ENCODE data around the gene PSTPIP2. TPM values are rescaled to one million over a fixed set of nuclear protein-coding genes. Genes with fewer than 3 reads are reported as not detected.

The PSTPIP2 gene
- total and polyA plus RNA-seq, 2 of the 13 experiments (the other 11 are each of a cell fraction or from before 2014, with no cell fraction given), result 0.25 to 0.27 TPM

DNA sequence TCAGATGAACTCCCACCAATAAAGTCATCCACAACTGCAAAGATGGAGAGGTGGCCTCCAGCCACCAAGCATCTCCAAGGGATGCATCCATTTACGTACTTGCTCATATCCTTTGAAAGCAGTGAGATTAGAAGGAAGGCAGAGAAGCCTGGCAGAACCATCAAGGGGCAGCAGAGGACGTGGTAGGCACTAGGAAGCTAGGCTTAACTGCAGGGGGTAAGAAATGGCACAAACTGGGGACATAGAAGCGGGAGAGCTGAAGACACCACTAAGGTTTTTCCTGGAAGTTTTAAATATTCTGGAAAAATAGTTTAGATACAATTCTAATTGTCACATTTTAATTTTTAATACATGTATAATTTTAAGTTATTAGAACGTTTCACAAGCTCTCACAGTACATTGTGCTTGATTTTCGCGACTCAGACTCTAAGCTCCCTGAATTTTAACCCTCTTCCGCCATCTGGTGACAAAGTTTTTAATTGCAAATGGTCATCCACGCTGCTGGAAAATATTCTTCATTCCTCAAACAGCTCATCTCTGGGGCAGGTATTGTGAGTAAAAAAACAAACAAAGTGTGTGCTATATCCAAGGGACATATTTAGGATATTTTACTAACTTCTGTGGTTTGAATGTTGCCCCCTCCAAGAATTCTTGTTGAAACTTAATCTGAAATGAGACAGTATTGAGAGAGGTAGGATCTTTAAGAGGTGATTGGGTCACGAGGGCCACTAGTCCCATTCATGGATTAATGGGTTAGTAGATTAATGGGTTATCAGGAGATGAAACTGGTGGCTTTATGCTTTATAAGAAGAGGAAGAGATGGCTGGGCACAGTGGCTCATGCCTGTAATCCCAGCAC is 1.6 kb upstream of the PSTPIP2 start (continued):
- no peak for TF ChIP-seq ZFP36L1 (CRISPR knock-in tag; IDR thresholded peaks at IDR 0.05)
- TF ChIP-seq, protein P1, sequence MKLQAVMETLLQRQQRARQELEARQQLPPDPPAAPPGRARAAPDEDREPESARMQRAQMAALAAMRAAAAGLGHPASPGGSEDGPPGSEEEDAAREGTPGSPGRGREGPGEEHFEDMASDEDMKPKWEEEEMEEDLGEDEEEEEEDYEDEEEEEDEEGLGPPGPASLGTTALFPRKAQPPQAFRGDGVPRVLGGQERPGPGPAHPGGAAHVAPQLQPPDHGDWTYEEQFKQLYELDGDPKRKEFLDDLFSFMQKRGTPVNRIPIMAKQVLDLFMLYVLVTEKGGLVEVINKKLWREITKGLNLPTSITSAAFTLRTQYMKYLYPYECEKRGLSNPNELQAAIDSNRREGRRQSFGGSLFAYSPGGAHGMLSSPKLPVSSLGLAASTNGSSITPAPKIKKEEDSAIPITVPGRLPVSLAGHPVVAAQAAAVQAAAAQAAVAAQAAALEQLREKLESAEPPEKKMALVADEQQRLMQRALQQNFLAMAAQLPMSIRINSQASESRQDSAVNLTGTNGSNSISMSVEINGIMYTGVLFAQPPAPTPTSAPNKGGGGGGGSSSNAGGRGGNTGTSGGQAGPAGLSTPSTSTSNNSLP (IDR thresholded peaks at IDR 0.05; ENCODE audit: low read depth, low read length), result 0 out of 2 replicates have a peak, but pooled peaks have one; percentile 25
- TF ChIP-seq ZNF337 (CRISPR knock-in tag; IDR thresholded peaks at IDR 0.05; ENCODE audit: borderline replicate concordance, low read depth), result no peak
- no peak for TF ChIP-seq DR1 (CRISPR knock-in tag; IDR thresholded peaks at IDR 0.05)
- TF ChIP-seq MIXL1 (CRISPR knock-in tag; IDR thresholded peaks at IDR 0.05), result peak; percentile 48; the same call in 1 of the 2 replicates
- TF ChIP-seq ZNF143 (CRISPR knock-in tag; IDR thresholded peaks at IDR 0.05), result no peak
- TF ChIP-seq MAFK (conservative IDR thresholded peaks at IDR 0.05 in 1 of 2, IDR thresholded peaks at IDR 0.05 in 1 of 2; ENCODE audit: low read length in 2 of 2), result no peak
- TF ChIP-seq, protein P2, sequence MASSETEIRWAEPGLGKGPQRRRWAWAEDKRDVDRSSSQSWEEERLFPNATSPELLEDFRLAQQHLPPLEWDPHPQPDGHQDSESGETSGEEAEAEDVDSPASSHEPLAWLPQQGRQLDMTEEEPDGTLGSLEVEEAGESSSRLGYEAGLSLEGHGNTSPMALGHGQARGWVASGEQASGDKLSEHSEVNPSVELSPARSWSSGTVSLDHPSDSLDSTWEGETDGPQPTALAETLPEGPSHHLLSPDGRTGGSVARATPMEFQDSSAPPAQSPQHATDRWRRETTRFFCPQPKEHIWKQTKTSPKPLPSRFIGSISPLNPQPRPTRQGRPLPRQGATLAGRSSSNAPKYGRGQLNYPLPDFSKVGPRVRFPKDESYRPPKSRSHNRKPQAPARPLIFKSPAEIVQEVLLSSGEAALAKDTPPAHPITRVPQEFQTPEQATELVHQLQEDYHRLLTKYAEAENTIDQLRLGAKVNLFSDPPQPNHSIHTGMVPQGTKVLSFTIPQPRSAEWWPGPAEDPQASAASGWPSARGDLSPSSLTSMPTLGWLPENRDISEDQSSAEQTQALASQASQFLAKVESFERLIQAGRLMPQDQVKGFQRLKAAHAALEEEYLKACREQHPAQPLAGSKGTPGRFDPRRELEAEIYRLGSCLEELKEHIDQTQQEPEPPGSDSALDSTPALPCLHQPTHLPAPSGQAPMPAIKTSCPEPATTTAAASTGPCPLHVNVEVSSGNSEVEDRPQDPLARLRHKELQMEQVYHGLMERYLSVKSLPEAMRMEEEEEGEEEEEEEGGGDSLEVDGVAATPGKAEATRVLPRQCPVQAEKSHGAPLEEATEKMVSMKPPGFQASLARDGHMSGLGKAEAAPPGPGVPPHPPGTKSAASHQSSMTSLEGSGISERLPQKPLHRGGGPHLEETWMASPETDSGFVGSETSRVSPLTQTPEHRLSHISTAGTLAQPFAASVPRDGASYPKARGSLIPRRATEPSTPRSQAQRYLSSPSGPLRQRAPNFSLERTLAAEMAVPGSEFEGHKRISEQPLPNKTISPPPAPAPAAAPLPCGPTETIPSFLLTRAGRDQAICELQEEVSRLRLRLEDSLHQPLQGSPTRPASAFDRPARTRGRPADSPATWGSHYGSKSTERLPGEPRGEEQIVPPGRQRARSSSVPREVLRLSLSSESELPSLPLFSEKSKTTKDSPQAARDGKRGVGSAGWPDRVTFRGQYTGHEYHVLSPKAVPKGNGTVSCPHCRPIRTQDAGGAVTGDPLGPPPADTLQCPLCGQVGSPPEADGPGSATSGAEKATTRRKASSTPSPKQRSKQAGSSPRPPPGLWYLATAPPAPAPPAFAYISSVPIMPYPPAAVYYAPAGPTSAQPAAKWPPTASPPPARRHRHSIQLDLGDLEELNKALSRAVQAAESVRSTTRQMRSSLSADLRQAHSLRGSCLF (CRISPR knock-in tag; IDR thresholded peaks at IDR 0.05; ENCODE audit: borderline replicate concordance), result no peak
- no peak for TF ChIP-seq IRX3 (CRISPR knock-in tag; IDR thresholded peaks at IDR 0.05; ENCODE audit: borderline replicate concordance, low read depth)
- TF ChIP-seq KAT2B (IDR thresholded peaks at IDR 0.05; ENCODE audit: borderline replicate concordance, low read depth, low read length), result no peak
- TF ChIP-seq YEATS2 (CRISPR knock-in tag; IDR thresholded peaks at IDR 0.05; ENCODE audit: borderline replicate concordance), result no peak
- TF ChIP-seq, protein P3, sequence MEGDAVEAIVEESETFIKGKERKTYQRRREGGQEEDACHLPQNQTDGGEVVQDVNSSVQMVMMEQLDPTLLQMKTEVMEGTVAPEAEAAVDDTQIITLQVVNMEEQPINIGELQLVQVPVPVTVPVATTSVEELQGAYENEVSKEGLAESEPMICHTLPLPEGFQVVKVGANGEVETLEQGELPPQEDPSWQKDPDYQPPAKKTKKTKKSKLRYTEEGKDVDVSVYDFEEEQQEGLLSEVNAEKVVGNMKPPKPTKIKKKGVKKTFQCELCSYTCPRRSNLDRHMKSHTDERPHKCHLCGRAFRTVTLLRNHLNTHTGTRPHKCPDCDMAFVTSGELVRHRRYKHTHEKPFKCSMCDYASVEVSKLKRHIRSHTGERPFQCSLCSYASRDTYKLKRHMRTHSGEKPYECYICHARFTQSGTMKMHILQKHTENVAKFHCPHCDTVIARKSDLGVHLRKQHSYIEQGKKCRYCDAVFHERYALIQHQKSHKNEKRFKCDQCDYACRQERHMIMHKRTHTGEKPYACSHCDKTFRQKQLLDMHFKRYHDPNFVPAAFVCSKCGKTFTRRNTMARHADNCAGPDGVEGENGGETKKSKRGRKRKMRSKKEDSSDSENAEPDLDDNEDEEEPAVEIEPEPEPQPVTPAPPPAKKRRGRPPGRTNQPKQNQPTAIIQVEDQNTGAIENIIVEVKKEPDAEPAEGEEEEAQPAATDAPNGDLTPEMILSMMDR (CRISPR knock-in tag; IDR thresholded peaks at IDR 0.05), result peak; percentile 72
- peak; percentile 72 for TF ChIP-seq STAG1 (CRISPR knock-in tag; IDR thresholded peaks at IDR 0.05)
- TF ChIP-seq, protein P4, sequence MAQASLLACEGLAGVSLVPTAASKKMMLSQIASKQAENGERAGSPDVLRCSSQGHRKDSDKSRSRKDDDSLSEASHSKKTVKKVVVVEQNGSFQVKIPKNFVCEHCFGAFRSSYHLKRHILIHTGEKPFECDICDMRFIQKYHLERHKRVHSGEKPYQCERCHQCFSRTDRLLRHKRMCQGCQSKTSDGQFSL (CRISPR knock-in tag; IDR thresholded peaks at IDR 0.05), result no peak
- no peak for TF ChIP-seq NRL (CRISPR knock-in tag; IDR thresholded peaks at IDR 0.05; ENCODE audit: borderline replicate concordance)
- TF ChIP-seq ZKSCAN8 (CRISPR knock-in tag; IDR thresholded peaks at IDR 0.05; ENCODE audit: borderline replicate concordance), result no peak
- no peak for TF ChIP-seq FOXK2 (IDR thresholded peaks at IDR 0.05)
- TF ChIP-seq ZFYVE20 (CRISPR knock-in tag; IDR thresholded peaks at IDR 0.05; ENCODE audit: borderline replicate concordance, low read depth), result no peak
- no peak for TF ChIP-seq MAFF (IDR thresholded peaks at IDR 0.05; ENCODE audit: low read depth, low read length)
- peak; percentile 35; the same call in 1 of the 2 replicates for TF ChIP-seq RAD21 (CRISPR knock-in tag; IDR thresholded peaks at IDR 0.05)
- no peak for TF ChIP-seq ZNF350 (CRISPR knock-in tag; IDR thresholded peaks at IDR 0.05; ENCODE audit: borderline replicate concordance, low read depth)

Measured in HepG2 (cell line).